ENCODE data around the gene CSN1S1.

Gene CSN1S1, protein sequence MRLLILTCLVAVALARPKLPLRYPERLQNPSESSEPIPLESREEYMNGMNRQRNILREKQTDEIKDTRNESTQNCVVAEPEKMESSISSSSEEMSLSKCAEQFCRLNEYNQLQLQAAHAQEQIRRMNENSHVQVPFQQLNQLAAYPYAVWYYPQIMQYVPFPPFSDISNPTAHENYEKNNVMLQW

DNA sequence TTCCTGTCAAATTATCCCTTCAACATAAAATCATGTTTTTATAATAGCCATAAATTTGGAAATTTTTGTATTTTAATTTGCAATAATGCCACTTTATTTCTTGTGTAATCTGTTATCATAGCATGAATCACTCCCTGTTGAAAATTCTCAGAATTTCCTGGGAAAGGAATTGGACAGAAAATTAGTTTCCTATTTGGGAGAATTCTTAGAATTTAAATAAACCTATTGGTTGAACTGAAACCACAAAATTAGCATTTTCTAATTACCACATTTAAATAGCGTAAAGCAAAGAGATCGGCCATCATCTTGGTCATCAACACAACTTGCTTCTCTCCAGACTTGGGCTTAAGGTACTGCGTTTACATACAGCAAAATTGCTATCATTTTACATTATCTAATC, at the start of gene CSN1S1:
CSN1S1 (plus strand) TSS at position 301 of the 400 bp plus-strand sequence. CDS start 1,488 bp downstream, outside the sequence.
- no peak for DNase-seq (ENCODE audit: low read depth, low spot score)
- H3K4me3 ChIP-seq (ENCODE audit: low read depth, low read length), result no peak within 1 kb of the TSS
- in situ Hi-C loops (cut with HindIII; ENCODE audit: low sequenced_read_pairs), result no loop called here
- TF ChIP-seq, protein P1, sequence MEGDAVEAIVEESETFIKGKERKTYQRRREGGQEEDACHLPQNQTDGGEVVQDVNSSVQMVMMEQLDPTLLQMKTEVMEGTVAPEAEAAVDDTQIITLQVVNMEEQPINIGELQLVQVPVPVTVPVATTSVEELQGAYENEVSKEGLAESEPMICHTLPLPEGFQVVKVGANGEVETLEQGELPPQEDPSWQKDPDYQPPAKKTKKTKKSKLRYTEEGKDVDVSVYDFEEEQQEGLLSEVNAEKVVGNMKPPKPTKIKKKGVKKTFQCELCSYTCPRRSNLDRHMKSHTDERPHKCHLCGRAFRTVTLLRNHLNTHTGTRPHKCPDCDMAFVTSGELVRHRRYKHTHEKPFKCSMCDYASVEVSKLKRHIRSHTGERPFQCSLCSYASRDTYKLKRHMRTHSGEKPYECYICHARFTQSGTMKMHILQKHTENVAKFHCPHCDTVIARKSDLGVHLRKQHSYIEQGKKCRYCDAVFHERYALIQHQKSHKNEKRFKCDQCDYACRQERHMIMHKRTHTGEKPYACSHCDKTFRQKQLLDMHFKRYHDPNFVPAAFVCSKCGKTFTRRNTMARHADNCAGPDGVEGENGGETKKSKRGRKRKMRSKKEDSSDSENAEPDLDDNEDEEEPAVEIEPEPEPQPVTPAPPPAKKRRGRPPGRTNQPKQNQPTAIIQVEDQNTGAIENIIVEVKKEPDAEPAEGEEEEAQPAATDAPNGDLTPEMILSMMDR (IDR thresholded peaks at IDR 0.05; ENCODE audit: low read depth, low read length), result no peak

DNA sequence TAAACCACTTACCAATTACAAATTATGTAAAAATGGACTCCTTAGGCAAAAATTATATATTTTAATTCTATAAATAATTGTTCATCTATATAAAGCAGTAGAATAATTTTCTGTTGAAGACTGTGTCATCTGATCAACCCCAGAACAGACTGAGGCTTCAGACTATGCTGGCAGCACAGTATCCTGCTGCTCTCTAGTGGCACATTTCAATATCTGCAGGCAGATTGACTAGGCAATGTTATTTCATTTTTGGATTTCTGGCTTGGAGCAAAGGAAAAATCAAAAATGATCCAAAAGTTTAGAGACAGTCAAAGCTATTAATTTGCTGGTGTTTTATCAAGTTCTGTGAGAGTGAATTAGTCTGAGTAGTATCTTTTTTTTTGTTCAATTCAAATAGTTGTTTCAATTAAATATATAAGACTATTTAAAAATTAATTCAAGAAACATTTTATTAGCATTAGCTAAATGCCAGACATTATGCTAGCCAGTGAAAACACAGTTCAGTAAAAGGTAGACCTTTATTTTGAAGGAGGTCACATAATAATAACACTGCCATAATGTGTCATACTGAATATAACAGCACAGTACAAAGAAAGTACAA, 49.6 kb upstream of the CSN1S1 start:
- peak; percentile 51 for DNase-seq (ENCODE audit: low read depth, low spot score)
- in situ Hi-C loops (cut with HindIII; ENCODE audit: low sequenced_read_pairs), result no loop called here
- TF ChIP-seq, protein P1 (IDR thresholded peaks at IDR 0.05; ENCODE audit: low read depth, low read length), result peak; percentile 87

DNA sequence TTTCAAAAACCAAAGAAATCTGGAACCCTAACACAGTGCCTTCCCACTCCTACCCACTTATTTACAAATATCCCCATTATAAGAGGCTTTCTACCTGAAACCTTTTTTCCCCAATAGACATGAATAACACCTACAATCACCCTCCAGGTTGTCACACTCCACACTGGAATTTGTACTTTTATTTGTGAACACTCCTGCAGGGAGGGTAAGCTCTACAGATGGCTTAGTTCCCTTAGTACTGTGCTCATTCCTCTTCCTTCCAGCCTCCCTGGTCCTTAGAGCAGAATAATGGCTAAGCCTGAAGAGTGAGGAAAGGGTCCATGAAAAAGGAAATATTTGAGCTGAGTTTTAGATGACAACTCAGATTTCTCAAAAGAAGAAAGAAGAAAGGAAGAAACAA, 48.7 kb upstream of the CSN1S1 start:
- TF ChIP-seq, protein P1 (IDR thresholded peaks at IDR 0.05; ENCODE audit: low read depth, low read length), result no peak
- in situ Hi-C loops (cut with HindIII; ENCODE audit: low sequenced_read_pairs), result no loop called here
- H3K4me3 ChIP-seq (ENCODE audit: low read depth, low read length), result no peak overlapping the region
- no peak for DNase-seq (ENCODE audit: low read depth, low spot score)

More for the DNA sequence above, 49.6 kb upstream of the CSN1S1 start:
- H3K4me3 ChIP-seq (ENCODE audit: low read depth, low read length), result no peak overlapping the region

DNA sequence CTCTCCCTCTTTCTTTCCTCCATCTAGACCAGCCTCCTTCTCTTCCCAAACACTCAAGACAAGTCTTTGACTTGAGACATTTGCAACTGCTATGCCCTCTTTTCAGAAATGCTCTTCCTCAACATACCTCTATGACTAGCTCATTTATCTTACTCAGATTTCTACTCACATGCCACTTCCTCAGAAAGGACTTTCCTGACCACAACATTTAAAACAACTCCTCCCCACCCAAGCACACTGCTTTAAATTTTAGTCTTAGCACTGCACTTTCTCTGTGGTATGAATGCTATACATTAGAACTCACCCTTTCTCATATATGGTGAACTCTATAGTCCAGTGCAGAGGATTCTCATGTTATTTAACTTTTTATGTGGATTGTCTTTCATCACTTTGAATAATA, 42.5 kb upstream of the CSN1S1 start:
- in situ Hi-C loops (cut with HindIII; ENCODE audit: low sequenced_read_pairs), result no loop called here
- no peak for DNase-seq (ENCODE audit: low read depth, low spot score)
- H3K4me3 ChIP-seq (ENCODE audit: low read depth, low read length), result no peak overlapping the region
- TF ChIP-seq, protein P1 (IDR thresholded peaks at IDR 0.05; ENCODE audit: low read depth, low read length), result no peak

DNA sequence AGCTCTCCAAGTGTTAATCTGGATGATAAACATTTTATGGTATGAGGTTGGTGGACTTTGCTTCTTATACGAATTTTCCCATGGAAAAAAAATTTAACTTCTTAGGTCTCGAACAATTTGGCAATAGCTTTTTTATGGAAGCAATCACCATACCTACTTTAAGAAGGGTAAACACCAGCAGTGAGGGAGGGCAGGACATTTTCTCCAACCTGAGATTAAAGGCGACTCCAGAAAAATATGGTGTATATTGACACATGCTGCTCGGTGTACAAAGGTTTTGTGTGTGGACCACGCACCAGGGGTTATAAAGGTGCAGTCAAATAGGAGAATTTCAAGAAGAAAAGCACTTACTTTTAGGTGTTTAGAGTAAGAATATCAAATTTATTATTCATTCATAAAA, 36.7 kb upstream of the CSN1S1 start:
- in situ Hi-C loops (cut with HindIII; ENCODE audit: low sequenced_read_pairs), result no loop called here
- no peak overlapping the region for H3K4me3 ChIP-seq (ENCODE audit: low read depth, low read length)
- TF ChIP-seq, protein P1 (IDR thresholded peaks at IDR 0.05; ENCODE audit: low read depth, low read length), result no peak
- DNase-seq (ENCODE audit: low read depth, low spot score), result no peak

DNA sequence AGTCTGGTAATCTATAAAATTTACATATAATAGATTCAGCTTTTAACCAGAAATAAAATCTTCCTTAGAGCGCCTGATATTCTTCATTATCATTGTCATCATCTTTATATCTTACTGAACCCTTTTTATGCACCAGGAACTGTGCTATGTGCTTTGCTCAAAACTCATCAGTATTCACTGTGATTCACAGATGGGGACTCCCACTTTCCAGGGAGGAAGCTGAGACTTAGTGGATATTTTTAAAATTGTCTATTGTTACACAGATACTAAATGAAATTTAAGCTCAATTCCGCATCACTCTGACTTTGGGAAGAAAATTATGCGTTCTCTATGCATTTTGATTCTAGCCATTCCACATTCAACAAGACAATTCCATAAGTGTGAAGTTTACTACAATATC, 36.1 kb upstream of the CSN1S1 start:
- TF ChIP-seq, protein P1 (IDR thresholded peaks at IDR 0.05; ENCODE audit: low read depth, low read length), result no peak
- H3K4me3 ChIP-seq (ENCODE audit: low read depth, low read length), result no peak overlapping the region
- in situ Hi-C loops (cut with HindIII; ENCODE audit: low sequenced_read_pairs), result no loop called here
- no peak for DNase-seq (ENCODE audit: low read depth, low spot score)

Measured in astrocyte of the spinal cord (primary cell).